GM19025 (cell line): ENCODE results near the gene CDON.

ENCODE experiments used
- ATAC-seq: cut with Tn5 transposase; IDR thresholded peaks from one replicate; pipeline ENCODE4 v1.9.1; 2021; ENCODE audit warnings: mild to moderate bottlenecking, low read depth, moderate library complexity; ENCODE audit not compliant: unreplicated experiment

Gene CDON

DNA sequence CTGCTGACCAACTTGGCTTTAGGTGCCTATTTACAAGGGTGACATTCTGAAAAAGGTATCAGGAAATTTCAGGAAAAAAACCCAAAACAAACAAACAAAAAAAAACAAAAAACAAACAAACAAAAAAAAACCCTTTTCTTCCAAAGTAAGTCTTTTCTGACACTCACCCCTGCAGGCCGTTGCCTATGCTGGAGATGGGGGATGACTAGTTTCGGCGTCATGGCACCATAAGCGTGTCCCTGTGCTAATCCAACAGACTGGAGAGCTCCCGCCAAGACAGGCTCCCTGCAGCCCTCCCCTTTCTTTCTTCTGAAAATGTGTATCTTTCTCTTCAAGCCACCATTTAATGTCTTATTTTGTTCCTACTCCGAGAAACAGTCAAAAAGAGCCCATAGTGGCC is 103.2 kb downstream of the CDON start:
- no peak for ATAC-seq

GRCh38 chr11:125958872-125959400 is 103.7 kb downstream of the CDON start:
- no peak for ATAC-seq

- no peak for ATAC-seq
Observed at GRCh38 chr11:125957618-125958332, 104.9 kb downstream of the CDON start.

GRCh38 chr11:125956391-125957134 is 106.1 kb downstream of the CDON start:
- ATAC-seq, result no peak

- no peak for ATAC-seq
Observed at GRCh38 chr11:125955856-125956255, 106.8 kb downstream of the CDON start.

DNA sequence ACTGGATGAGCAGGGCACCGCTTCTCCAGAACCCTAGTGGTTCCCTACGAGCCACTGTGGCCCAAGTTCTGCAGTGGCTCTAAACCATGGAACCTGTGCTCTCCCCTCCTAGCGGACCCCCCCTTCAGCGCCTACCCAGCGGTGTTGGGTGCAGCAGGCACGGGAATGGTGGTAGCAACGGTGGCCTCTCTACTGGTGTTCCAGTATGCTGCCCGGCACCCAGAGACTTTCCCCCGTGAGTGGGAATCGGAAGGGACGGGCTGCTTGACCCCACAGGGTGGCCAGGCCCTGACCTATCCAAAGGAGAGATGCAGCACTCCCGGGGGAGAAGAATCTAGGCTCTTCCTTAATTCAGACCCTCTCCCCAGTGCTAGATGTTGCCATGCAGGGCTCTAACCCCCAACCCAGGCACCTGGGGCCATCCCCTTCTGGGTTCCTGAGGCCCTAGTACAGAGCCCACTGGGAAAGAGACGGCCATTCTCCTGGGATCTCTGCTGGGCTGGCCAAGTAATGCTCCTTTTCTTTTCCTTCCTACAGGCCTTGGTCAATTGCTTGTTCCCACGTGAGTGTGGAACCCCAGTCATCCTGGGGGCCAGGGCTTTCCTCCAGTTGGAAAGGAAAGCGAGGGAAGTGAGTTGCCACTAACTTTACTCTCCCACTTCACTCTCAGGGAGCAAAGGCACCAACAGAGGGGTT is 107.6 kb downstream of the CDON start:
- no peak for ATAC-seq

DNA sequence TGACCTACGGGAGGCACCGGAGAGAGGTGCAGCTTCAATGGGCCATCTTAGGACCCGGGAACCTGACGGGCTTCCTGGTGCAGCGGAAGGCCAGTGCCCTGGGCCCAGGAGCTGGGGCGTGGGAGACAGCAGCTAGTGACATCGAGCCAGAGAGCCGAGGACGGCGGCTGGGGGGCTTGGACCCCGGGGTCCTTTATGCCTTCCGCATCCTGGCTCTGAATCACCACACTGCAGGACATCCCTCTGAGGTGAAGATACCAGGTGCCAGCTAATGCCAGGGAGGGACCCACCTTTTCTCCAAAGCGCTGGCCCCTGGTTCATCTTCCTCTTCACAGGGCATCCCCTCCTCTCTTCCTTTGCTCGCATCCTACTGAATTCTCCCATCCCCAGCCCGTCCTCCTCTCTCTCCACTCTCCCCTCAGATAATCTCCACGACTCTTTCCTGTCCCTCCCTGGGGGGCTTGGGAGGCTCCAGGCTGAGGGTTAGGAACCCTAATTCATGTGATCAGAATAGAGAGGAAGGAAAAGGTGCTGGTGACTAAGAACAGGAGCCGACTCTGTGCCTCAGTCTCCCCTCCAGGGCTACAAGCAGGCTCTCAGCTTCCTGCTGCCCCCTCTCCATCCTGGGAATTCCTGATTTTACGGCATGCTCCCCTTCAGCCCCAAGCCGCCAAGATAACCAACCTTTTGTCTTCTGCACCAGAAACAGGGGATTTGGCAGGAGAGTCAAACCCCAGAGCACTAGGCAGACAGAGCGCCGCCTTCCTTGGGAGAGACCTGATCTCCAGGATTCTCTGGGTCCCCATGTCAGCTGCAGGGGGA is 108.3 kb downstream of the CDON start:
- no peak for ATAC-seq

DNA sequence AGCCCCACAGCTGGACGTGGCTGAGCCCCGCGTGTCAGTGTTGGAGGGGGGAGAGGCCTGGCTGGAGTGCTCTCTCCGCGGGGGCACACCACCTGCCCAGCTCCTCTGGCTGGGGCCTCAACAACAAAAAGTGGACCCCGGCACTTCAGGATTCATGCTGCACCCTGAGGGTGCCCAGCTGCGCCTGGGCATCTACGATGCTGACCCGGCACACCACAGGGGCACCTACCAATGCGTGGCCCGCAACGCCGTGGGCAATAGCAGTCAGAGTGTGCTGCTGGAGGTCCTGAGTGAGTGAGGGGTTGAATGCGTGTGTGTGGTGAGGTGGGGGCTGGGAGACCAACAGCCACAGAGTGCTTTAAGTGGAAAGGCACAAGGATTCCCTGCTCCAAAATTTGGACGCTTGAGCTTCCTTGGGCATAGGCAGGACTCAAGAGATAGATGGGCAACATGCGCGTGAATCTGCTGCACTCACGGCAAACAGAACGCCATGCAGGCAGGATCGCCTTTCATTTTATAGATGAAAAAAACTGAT is 109.2 kb downstream of the CDON start:
- no peak for ATAC-seq

GRCh38 chr11:125952973-125953372 is 109.7 kb downstream of the CDON start:
- no peak for ATAC-seq

GRCh38 chr11:125952559-125952958 is 110.1 kb downstream of the CDON start:
- ATAC-seq, result no peak

- no peak for ATAC-seq
Observed at GRCh38 chr11:125951731-125952130, 110.9 kb downstream of the CDON start.

DNA sequence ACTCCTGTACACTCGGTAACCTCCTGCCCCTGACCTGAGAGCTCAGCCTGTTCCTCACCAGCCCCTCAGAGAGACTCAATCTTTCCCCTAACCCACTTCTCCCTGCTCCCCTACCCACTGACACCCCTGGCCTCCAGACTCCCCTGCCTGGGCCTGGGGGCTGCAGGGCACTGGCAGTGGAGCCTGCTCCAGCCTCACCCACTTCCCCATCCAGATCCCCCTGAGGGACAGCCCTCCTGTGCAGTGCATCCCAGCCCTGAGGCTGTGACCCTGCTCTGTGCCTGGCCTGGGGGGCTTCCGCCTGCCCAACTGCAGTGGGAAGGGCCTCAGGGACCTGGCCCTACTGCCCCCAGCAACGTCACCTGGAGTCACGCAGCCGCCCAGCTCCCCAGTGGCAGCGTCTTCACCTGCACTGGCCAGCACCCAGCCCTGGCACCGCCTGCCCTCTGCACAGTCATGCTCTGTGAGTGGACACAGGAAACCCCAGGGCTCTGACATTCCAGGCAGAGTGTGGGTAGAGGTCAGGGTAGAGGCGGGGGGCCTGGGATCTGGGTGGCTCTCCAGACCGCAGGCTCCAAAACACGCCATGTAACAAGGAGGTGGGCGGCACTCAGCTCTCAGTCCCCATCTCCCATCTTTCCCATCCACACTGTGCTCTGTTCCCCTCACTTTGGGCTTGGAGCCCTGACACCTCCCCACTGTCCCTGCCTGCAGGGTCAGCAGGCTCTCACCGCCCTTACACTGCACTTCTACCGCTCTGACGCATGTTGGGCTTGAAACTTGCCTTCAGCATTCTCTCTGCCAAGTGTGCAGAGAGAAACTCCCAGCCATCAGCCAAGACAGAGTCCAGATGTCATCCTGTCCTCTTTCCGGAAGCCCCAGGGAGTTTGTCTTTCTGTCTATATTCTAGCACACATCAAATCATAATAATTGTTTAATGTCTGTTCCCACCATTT is 111.7 kb downstream of the CDON start:
- ATAC-seq, result no peak

DNA sequence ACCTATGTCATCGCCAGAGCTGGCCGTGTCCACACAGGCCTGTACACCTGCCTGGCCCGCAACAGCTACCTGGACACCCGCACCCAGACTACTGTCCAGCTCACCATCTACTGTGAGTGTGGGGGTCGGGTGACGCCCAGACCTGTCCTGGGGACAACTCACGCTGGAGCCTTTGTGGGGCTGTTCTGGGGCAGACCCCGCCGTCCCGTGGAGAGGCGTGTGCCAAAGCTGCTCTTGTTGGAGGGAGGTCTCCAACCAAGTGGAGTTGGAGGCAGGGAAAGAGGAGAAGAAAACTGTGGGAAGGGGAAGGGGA is 112.5 kb downstream of the CDON start:
- no peak for ATAC-seq

GRCh38 chr11:125949271-125950177 is 113.1 kb downstream of the CDON start:
- ATAC-seq, result no peak

DNA sequence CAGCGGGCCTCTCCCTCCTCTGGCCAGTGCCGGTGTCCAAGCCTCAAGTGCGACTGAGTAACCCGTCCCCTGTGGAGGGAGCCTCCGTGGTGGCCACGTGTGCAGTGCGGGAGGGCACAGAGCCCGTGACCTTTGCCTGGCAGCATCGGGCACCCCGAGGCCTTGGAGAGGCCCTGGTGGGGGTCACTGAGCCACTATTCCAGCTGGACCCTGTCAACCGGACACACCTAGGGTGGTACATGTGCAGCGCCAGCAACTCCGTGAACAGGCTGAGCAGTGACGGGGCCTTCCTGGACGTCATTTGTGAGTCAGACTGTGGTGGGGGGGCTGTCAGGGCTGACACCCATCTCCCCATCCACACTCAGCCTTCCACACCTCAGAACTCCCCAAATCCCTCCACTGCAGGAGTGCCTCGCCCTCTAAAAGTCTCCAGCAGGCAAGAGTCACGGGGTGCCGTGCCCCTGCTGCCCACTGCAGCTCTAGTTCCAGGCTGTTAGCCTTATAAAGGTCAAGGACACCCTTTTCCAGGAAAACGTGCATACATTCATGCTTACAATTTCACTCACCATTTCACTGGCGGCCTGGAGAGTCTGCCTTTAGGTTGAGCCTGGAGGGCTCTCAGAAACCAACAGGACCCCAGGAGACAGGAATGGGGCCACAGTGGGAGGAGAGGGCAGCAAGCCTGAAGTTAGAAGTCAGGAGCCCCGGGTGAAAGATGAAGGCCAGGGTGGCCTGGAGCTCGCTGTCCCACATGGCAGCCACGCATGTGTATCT is 114.2 kb downstream of the CDON start:
- ATAC-seq, result no peak

- no peak for ATAC-seq
Observed at GRCh38 chr11:125947419-125948277, 115.0 kb downstream of the CDON start.
